Loucy (cell line): ENCODE results near the gene RPS6KA1.
"Not testable (repeated sequence)": the region's sequence is repeated elsewhere in the genome, so short reads cannot be mapped to it uniquely, and the experiment has no call there.

ENCODE experiments used
- H2AFZ ChIP-seq: fragments of 200-600 bp; sonication (generic); 2 replicates; pipeline ENCODE4 v1.6.0; 2016; ENCODE audit warnings: antibody characterized with exemption, mild to moderate bottlenecking, low read length, moderate library complexity
- H3F3A ChIP-seq: fragments of 200-600 bp; 2 replicates; pipeline ENCODE4 v1.6.0; 2016; ENCODE audit warnings: antibody characterized with exemption, low read depth, mild to moderate bottlenecking
- H3K27me3 ChIP-seq: fragments of 200-600 bp; sonication (generic); 2 replicates; pipeline ENCODE4 v1.6.1; 2014; ENCODE audit warnings: low read length, mild to moderate bottlenecking; ENCODE audit not compliant: insufficient read depth, poor library complexity, severe bottlenecking
- H3K36me3 ChIP-seq: fragments of 200-600 bp; sonication (generic); 2 replicates; pipeline ENCODE4 v1.6.1; 2016; ENCODE audit warnings: low read length; ENCODE audit not compliant: insufficient read depth
- H3K4me1 ChIP-seq: fragments of 200-600 bp; sonication (generic); 2 replicates; pipeline ENCODE4 v1.5.1; 2014; ENCODE audit warnings: low read length, mild to moderate bottlenecking; ENCODE audit not compliant: insufficient read depth, poor library complexity, severe bottlenecking
- H3K4me2 ChIP-seq: fragments of 200-600 bp; sonication (generic); 2 replicates; pipeline ENCODE4 v1.6.0; 2014; ENCODE audit warnings: antibody characterized with exemption, low read length, low read depth, mild to moderate bottlenecking; ENCODE audit not compliant: poor library complexity, severe bottlenecking
- H3K4me3 ChIP-seq: fragments of 200-600 bp; sonication (generic); 2 replicates; pipeline ENCODE4 v1.5.1; 2014; ENCODE audit warnings: low read length, mild to moderate bottlenecking, mixed read lengths; ENCODE audit not compliant: poor library complexity, severe bottlenecking
- H3K79me2 ChIP-seq: fragments of 200-600 bp; sonication (generic); 2 replicates; pipeline ENCODE4 v1.6.1; 2014; ENCODE audit warnings: low read length; ENCODE audit not compliant: insufficient read depth
- H3K9ac ChIP-seq: fragments of 200-600 bp; sonication (generic); 2 replicates; pipeline ENCODE4 v1.6.0; 2014; ENCODE audit warnings: mild to moderate bottlenecking, low read depth, low read length, moderate library complexity; ENCODE audit not compliant: poor library complexity, severe bottlenecking
- H3K9me2 ChIP-seq: fragments of 200-600 bp; sonication (generic); replicated peaks from 2 replicates; pipeline ENCODE4 v1.6.1; 2016; ENCODE audit warnings: low read depth, low read length, mixed read lengths
- H3K9me3 ChIP-seq: fragments of 200-600 bp; sonication (generic); 2 replicates; pipeline ENCODE4 v1.6.1; 2014; ENCODE audit warnings: mild to moderate bottlenecking, antibody characterized with exemption, low read length, low read depth; ENCODE audit not compliant: insufficient read depth
- H4K20me1 ChIP-seq: fragments of 200-600 bp; sonication (generic); 2 replicates; pipeline ENCODE4 v1.6.0; 2014; ENCODE audit warnings: antibody characterized with exemption, low read length, mild to moderate bottlenecking; ENCODE audit not compliant: insufficient read depth, poor library complexity, severe bottlenecking
- EZH2phosphoT487 ChIP-seq: fragments of 200-600 bp; IDR thresholded peaks from 2 replicates; pipeline ENCODE4 v1.6.1; 2018; ENCODE audit warnings: antibody characterized with exemption, mild to moderate bottlenecking, moderate library complexity, borderline replicate concordance
- TF ChIP-seq, protein P1 (sequence below): fragments of 200-600 bp; sonication (generic); conservative IDR thresholded peaks from 2 replicates; pipeline ENCODE4 v1.5.1; 2014; ENCODE audit warnings: mild to moderate bottlenecking, antibody characterized with exemption, low read length

The RPS6KA1 gene

DNA sequence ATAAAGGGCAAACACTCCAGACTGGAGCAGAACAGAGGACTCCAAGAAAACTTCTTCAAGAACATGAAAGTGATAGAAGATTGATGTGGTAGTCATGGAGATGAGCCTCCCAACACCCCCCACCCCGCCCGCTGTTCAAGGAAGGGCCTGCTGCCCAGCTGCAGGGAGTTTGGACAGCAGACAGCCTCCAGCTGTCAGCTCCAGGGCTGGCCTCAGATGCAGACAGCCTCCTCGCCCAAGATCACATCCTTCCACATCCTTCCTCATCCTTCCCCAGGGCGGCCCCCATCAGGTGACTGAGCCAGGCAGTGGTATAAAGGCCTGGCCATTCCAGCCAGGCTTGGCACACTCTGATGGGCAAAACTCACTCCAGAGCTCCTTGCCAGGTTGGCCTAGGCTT lies 32.7 kb upstream of the RPS6KA1 start:
- Histone ChIP-seq H2AFZ (no peak overlapping the region), H3K9me3 (no peaks in the 10 kb centered on the region), H3F3A (no peaks in the 10 kb centered on the region), H4K20me1 (no peaks in the 10 kb centered on the region), H3K9ac (no peak overlapping the region), H3K36me3 (no peaks in the 10 kb centered on the region), H3K79me2 (peaks cover 7% of the 10 kb centered on the region; the same call in 1 of the 2 replicates), H3K9me2 (no peaks in the 10 kb centered on the region), H3K4me1 (peaks cover 13% of the 10 kb centered on the region), H3K4me3 (no peak overlapping the region), H3K4me2 (no peak overlapping the region), H3K27me3 (no peaks in the 10 kb centered on the region)
- TF ChIP-seq, protein P1, sequence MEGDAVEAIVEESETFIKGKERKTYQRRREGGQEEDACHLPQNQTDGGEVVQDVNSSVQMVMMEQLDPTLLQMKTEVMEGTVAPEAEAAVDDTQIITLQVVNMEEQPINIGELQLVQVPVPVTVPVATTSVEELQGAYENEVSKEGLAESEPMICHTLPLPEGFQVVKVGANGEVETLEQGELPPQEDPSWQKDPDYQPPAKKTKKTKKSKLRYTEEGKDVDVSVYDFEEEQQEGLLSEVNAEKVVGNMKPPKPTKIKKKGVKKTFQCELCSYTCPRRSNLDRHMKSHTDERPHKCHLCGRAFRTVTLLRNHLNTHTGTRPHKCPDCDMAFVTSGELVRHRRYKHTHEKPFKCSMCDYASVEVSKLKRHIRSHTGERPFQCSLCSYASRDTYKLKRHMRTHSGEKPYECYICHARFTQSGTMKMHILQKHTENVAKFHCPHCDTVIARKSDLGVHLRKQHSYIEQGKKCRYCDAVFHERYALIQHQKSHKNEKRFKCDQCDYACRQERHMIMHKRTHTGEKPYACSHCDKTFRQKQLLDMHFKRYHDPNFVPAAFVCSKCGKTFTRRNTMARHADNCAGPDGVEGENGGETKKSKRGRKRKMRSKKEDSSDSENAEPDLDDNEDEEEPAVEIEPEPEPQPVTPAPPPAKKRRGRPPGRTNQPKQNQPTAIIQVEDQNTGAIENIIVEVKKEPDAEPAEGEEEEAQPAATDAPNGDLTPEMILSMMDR, result no peak
- no peak for TF ChIP-seq EZH2phosphoT487

DNA sequence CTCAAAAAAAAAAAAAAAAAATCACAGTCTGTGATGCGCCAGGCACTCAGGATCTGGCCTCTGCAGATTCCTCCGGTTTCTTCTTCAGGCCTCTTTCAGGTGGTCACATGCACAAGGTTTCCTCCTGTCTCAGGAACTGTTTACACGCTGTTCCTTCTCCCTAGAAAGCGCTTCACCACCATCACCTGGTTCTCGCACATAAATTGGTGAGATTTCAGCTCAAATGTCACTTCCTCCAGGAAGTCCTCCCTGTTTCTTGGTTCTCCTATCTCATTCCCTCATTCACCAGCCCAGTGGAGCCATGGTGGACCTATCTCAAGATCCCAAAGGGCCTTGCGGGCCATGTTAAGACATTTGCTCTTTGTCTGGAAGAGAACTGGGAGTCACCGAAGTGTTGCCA lies 30.7 kb upstream of the RPS6KA1 start:
- no peak overlapping the region for H3K9ac ChIP-seq
- no peaks in the 10 kb centered on the region for H3K9me3 ChIP-seq
- no peaks in the 10 kb centered on the region for H4K20me1 ChIP-seq
- H3K79me2 ChIP-seq, result peaks cover 11% of the 10 kb centered on the region; the same call in 1 of the 2 replicates
- no peaks in the 10 kb centered on the region for H3K27me3 ChIP-seq
- no peak overlapping the region for H2AFZ ChIP-seq
- peaks cover 16% of the 10 kb centered on the region for H3K4me1 ChIP-seq
- no peaks in the 10 kb centered on the region for H3F3A ChIP-seq
- TF ChIP-seq EZH2phosphoT487, result no peak
- TF ChIP-seq, protein P1, result no peak
- no peaks in the 10 kb centered on the region for H3K9me2 ChIP-seq
- no peak overlapping the region for H3K4me2 ChIP-seq
- H3K4me3 ChIP-seq, result no peak overlapping the region
- H3K36me3 ChIP-seq, result no peaks in the 10 kb centered on the region

DNA sequence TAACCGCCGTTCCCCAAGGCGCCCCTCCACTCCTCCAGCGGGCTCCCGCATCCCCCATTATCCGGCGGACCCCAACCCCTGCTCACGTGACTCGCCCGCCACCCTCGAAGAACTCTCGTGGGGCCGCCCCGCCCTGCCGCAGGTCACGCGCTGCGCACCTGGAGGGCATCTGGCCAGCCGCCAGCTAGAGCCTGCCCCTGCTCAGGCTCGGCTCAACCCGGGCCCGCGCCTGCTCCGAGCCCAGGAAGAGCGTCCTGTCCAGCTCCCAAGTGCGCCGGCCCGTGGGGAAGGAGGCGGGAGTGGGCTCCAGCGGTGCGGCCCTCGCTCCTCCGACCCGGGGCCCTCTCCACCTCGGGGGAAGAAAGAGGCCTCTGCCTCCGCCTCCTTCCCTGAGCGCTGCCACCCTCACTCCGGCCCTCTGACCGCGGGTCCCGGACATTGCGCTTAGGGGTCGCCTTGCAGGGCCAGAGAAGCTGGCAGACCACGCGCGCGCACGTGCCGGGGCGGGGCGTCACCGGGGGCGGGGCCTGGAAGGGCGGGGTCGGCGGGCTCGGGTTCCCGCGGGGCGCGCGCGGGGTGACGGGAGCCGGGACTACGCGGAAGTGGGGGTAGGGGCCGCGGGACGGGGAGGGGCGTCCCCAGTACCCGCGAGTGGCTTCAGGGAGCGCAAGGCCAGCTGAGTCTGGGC lies 28.9 kb upstream of the RPS6KA1 start:
- H3K27me3 ChIP-seq, result no peaks in the 10 kb centered on the region

DNA sequence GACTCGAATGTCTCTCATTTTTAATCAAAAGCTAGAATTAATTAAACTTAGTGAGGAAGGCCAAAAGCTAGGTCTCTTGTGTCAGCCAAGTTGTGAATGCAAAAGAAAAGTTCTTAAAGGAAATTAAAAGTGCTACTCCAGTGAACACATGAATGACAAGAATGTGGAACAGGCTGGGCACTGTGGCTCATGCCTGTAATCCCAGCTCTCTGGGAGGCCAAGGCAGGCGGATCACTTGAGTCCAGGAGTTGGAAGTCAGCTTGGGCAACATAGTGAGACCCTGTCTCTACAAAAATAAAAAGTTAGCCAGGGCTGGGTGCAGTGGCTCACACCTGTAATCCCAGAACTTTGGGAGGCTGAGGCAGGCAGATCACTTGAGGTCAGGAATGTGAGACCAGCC lies 18.9 kb upstream of the RPS6KA1 start:
- H3K36me3 ChIP-seq, H3K9me2 ChIP-seq, H2AFZ ChIP-seq, H3K4me3 ChIP-seq, H3K9me3 ChIP-seq, H3K4me1 ChIP-seq, H3K9ac ChIP-seq, H3F3A ChIP-seq, H3K79me2 ChIP-seq, H4K20me1 ChIP-seq, H3K4me2 ChIP-seq, H3K27me3 ChIP-seq: not testable (repeated sequence)

More for the DNA sequence above, 28.9 kb upstream of the RPS6KA1 start:
- Histone ChIP-seq H4K20me1 (no peaks in the 10 kb centered on the region), H3K9me2 (no peaks in the 10 kb centered on the region), H3K36me3 (no peaks in the 10 kb centered on the region), H3K9me3 (no peaks in the 10 kb centered on the region), H3K79me2 (peaks cover 11% of the 10 kb centered on the region; the same call in 1 of the 2 replicates), H3K4me3 (peak overlapping the region; percentile 97), H3K4me2 (peak overlapping the region; percentile 96), H3K4me1 (peaks cover 16% of the 10 kb centered on the region), H3F3A (no peaks in the 10 kb centered on the region), H3K9ac (peak overlapping the region; percentile 96), H2AFZ (peak overlapping the region; percentile 98)
- TF ChIP-seq, protein P1, result no peak; the same call in 1 of the 2 replicates
- no peak for TF ChIP-seq EZH2phosphoT487

DNA sequence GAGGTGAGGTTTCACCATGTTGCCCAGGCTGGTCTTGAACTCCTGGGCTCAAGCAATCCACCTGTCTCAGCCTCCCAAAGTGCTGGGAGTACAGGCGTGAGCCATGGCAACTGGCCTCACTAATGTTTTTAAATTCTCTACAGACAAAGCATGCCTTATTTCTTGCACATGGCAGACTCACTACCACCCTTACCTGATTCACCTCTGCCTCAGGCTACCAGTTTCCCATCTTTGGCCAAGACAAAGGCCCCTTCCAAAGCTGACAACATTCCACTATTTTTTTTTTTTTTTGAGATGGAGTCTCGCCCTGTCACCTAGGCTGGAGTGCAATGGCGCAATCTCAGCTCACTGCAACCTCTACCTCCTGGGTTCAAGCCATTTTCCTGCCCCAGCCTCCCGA lies 13.7 kb upstream of the RPS6KA1 start:
- not testable (repeated sequence) for H3K4me1 ChIP-seq

More for the DNA sequence above, 13.7 kb upstream of the RPS6KA1 start:
- not testable (repeated sequence) for H3K4me2 ChIP-seq, H3F3A ChIP-seq, H3K79me2 ChIP-seq, H3K36me3 ChIP-seq, H3K9ac ChIP-seq, H3K4me3 ChIP-seq, H2AFZ ChIP-seq, H4K20me1 ChIP-seq, H3K9me3 ChIP-seq, H3K27me3 ChIP-seq, H3K9me2 ChIP-seq
